Measurements from ENCODE around the gene NR5A1. TPM values are rescaled to one million over a fixed set of nuclear protein-coding genes. Genes with fewer than 3 reads are reported as not detected.

NR5A1 gene
- total and polyA plus RNA-seq, 2 experiments from 2014 or later = 0.21 TPM; not detected in 1

DNA sequence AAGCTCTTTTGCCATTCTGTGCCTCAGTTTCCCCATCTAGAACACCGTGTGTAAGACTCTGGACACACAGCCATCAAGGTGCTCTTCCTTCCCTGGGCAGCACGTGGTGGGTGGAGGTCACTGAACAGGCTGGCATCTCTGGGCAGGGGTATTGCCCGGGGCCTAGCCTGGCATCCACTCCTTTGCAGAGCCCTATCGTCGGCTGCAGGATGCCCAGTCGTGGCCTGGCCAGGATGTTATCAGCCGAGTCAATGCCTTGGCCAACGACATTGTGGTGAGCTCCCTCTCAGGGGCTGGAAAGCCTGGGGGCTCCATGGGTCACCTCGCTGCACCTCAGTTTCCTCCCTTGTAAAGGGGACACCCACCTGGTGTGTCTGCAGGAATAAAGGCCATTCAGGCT lies 52.9 kb downstream of the NR5A1 start:
- H2AFZ ChIP-seq = no peak overlapping the region
- H3F3A ChIP-seq (replicated peaks; ENCODE audit: low read depth) = 0 out of 2 replicates have a peak, but pooled peaks cover 9% of the 10 kb centered on the region
- Mint-ChIP-seq H3K4me1 (peaks cover 17% of the 10 kb centered on the region), H3K4me3 (no peak overlapping the region), H3K27me3 (ENCODE audit: insufficient read depth, low read depth, poor library complexity) (peaks cover 32% of the 10 kb centered on the region), H3K27ac (no peak overlapping the region), H3K36me3 (ENCODE audit: low read depth) (no peaks in the 10 kb centered on the region), H3K9me3 (no peaks in the 10 kb centered on the region; the same call in 2 of the 3 replicates)
- no peak overlapping the region for H3K27ac ChIP-seq (ENCODE audit: low read depth)
- H3K4me2 ChIP-seq = no peak overlapping the region
- H4K20me1 ChIP-seq (replicated peaks; ENCODE audit: insufficient read depth) = no peaks in the 10 kb centered on the region
- DNase-seq (ENCODE audit: low spot score) (no peak), ATAC-seq (no peak)
- H3K36me3 ChIP-seq (ENCODE audit: insufficient read depth) = no peaks in the 10 kb centered on the region
- TF ChIP-seq STAT1 (IDR thresholded peaks at IDR 0.05; ENCODE audit: unreplicated experiment) = no peak
- TF ChIP-seq, protein P1, sequence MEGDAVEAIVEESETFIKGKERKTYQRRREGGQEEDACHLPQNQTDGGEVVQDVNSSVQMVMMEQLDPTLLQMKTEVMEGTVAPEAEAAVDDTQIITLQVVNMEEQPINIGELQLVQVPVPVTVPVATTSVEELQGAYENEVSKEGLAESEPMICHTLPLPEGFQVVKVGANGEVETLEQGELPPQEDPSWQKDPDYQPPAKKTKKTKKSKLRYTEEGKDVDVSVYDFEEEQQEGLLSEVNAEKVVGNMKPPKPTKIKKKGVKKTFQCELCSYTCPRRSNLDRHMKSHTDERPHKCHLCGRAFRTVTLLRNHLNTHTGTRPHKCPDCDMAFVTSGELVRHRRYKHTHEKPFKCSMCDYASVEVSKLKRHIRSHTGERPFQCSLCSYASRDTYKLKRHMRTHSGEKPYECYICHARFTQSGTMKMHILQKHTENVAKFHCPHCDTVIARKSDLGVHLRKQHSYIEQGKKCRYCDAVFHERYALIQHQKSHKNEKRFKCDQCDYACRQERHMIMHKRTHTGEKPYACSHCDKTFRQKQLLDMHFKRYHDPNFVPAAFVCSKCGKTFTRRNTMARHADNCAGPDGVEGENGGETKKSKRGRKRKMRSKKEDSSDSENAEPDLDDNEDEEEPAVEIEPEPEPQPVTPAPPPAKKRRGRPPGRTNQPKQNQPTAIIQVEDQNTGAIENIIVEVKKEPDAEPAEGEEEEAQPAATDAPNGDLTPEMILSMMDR (conservative IDR thresholded peaks at IDR 0.05; ENCODE audit: low read depth in 2 of 2) = no peak
- TF ChIP-seq, protein P2, sequence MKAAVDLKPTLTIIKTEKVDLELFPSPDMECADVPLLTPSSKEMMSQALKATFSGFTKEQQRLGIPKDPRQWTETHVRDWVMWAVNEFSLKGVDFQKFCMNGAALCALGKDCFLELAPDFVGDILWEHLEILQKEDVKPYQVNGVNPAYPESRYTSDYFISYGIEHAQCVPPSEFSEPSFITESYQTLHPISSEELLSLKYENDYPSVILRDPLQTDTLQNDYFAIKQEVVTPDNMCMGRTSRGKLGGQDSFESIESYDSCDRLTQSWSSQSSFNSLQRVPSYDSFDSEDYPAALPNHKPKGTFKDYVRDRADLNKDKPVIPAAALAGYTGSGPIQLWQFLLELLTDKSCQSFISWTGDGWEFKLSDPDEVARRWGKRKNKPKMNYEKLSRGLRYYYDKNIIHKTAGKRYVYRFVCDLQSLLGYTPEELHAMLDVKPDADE (IDR thresholded peaks at IDR 0.05) = no peak
- no peak for TF ChIP-seq ZNF114 (CRISPR knock-in tag; IDR thresholded peaks at IDR 0.05)
- TF ChIP-seq EZH2phosphoT487 (IDR thresholded peaks at IDR 0.05; ENCODE audit: unreplicated experiment) = no peak
- no peak for TF ChIP-seq POLR2AphosphoS5 (IDR thresholded peaks at IDR 0.05; ENCODE audit: low read depth)
- no peak for TF ChIP-seq JUNB (IDR thresholded peaks at IDR 0.05; ENCODE audit: unreplicated experiment)
- TF ChIP-seq, protein P3, sequence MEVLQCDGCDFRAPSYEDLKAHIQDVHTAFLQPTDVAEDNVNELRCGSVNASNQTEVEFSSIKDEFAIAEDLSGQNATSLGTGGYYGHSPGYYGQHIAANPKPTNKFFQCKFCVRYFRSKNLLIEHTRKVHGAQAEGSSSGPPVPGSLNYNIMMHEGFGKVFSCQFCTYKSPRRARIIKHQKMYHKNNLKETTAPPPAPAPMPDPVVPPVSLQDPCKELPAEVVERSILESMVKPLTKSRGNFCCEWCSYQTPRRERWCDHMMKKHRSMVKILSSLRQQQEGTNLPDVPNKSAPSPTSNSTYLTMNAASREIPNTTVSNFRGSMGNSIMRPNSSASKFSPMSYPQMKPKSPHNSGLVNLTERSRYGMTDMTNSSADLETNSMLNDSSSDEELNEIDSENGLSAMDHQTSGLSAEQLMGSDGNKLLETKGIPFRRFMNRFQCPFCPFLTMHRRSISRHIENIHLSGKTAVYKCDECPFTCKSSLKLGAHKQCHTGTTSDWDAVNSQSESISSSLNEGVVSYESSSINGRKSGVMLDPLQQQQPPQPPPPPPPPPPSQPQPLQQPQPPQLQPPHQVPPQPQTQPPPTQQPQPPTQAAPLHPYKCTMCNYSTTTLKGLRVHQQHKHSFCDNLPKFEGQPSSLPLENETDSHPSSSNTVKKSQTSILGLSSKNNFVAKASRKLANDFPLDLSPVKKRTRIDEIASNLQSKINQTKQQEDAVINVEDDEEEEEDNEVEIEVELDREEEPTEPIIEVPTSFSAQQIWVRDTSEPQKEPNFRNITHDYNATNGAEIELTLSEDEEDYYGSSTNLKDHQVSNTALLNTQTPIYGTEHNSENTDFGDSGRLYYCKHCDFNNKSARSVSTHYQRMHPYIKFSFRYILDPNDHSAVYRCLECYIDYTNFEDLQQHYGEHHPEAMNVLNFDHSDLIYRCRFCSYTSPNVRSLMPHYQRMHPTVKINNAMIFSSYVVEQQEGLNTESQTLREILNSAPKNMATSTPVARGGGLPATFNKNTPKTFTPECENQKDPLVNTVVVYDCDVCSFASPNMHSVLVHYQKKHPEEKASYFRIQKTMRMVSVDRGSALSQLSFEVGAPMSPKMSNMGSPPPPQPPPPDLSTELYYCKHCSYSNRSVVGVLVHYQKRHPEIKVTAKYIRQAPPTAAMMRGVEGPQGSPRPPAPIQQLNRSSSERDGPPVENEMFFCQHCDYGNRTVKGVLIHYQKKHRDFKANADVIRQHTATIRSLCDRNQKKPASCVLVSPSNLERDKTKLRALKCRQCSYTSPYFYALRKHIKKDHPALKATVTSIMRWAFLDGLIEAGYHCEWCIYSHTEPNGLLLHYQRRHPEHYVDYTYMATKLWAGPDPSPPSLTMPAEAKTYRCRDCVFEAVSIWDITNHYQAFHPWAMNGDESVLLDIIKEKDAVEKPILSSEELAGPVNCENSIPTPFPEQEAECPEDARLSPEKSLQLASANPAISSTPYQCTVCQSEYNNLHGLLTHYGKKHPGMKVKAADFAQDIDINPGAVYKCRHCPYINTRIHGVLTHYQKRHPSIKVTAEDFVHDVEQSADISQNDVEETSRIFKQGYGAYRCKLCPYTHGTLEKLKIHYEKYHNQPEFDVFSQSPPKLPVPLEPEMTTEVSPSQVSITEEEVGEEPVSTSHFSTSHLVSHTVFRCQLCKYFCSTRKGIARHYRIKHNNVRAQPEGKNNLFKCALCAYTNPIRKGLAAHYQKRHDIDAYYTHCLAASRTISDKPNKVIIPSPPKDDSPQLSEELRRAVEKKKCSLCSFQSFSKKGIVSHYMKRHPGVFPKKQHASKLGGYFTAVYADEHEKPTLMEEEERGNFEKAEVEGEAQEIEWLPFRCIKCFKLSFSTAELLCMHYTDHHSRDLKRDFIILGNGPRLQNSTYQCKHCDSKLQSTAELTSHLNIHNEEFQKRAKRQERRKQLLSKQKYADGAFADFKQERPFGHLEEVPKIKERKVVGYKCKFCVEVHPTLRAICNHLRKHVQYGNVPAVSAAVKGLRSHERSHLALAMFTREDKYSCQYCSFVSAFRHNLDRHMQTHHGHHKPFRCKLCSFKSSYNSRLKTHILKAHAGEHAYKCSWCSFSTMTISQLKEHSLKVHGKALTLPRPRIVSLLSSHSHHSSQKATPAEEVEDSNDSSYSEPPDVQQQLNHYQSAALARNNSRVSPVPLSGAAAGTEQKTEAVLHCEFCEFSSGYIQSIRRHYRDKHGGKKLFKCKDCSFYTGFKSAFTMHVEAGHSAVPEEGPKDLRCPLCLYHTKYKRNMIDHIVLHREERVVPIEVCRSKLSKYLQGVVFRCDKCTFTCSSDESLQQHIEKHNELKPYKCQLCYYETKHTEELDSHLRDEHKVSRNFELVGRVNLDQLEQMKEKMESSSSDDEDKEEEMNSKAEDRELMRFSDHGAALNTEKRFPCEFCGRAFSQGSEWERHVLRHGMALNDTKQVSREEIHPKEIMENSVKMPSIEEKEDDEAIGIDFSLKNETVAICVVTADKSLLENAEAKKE (CRISPR knock-in tag; IDR thresholded peaks at IDR 0.05) = no peak
- TF ChIP-seq ZNF331 (CRISPR knock-in tag; IDR thresholded peaks at IDR 0.05; ENCODE audit: low read depth) = no peak
- TF ChIP-seq CREB1 (CRISPR knock-in tag; IDR thresholded peaks at IDR 0.05; ENCODE audit: low read depth) = no peak
- H3K4me3 ChIP-seq = no peak overlapping the region
- H3K27me3 ChIP-seq (ENCODE audit: insufficient read depth) = peaks cover 27% of the 10 kb centered on the region
- no peaks in the 10 kb centered on the region for H3K9me2 ChIP-seq (ENCODE audit: insufficient read depth)
- H3K79me2 ChIP-seq (replicated peaks; ENCODE audit: insufficient read depth) = no peaks in the 10 kb centered on the region
- 0 out of 2 replicates have a peak, but pooled peaks cover 8% of the 10 kb centered on the region for H3K4me1 ChIP-seq (ENCODE audit: insufficient read depth)

All from GM23338 (cell line).